ENCODE results near the gene C1QTNF8.

The C1QTNF8 gene

GRCh38 chr16:1106659-1107058, 10.6 kb upstream of the C1QTNF8 start:
- no peak overlapping the region for H3K27ac ChIP-seq
- peak; percentile 19; the same call in 1 of the 2 replicates for TF ChIP-seq CTCF (conservative IDR thresholded peaks at IDR 0.05)

GRCh38 chr16:1105888-1106620, 10.0 kb upstream of the C1QTNF8 start:
- peak; percentile 75 for TF ChIP-seq CTCF (conservative IDR thresholded peaks at IDR 0.05)
- no peak overlapping the region for H3K27ac ChIP-seq

GRCh38 chr16:1103636-1103980, 7.6 kb upstream of the C1QTNF8 start:
- peak overlapping the region; percentile 44; the same call in 1 of the 2 replicates for H3K27ac ChIP-seq
- no peak for TF ChIP-seq CTCF (conservative IDR thresholded peaks at IDR 0.05)

- H3K27ac ChIP-seq, result peak overlapping the region; percentile 44; the same call in 1 of the 2 replicates
- TF ChIP-seq CTCF (conservative IDR thresholded peaks at IDR 0.05), result peak; percentile 70
These were observed 7.0 kb upstream of the C1QTNF8 start for GRCh38 chr16:1102921-1103635.

DNA sequence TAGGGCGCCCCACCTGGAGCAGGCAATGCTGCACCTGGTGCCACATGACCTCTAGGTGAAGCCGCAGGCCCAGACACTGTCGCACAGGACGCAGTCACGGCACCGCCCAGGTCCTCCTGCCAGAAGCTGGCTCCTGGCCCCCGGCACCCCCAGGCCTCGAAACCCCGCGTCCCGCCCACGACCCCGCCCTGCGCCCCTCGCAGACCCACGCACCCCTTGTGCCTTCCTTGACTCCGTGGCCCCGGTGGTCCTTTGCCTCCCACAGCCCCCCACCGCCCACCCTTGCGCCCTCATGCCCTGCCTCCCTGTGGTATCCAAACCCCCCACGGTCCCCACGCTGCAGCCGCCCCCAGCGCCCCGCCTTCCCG, 6.3 kb upstream of the C1QTNF8 start:
- no peak overlapping the region for H3K27ac ChIP-seq
- no peak for TF ChIP-seq CTCF (conservative IDR thresholded peaks at IDR 0.05)

DNA sequence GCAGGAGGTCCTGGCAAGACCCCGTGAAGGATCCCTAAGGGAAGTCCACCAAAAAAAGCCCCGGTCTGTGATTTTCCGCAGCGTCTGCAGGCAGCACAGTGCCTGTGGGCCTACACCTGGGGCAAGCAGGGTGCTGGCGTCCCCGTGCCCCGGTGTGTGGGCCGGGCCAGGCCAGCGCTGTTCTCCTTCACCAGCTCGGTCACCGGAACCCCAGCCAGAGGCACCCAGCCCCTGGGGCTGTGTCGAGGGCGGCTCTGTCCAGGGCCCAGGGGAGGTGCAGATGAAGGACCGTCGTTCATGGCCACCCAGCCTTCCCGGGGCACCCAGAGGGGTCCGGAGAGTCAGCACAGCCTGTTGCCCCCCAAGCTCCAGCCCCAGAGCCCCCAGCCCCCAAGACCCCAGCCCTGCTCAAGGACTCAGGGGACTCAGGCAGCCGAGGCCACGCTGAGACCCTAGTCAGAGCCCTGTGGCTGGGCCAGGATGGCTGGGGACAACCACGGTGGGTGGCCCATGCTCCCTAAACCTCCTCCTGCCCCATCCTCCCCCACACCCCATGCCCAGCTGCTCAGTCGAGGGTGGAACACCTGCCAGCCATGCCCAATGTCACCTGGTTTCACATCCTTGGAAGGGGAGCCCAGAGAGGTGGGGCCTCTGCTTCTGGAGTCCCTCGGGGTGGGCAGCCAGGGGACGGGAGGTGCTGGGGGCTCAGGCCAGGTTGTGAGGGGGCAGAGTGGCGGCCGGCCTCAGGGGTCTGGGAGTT, 5.7 kb upstream of the C1QTNF8 start:
- TF ChIP-seq CTCF (conservative IDR thresholded peaks at IDR 0.05), result no peak
- H3K27ac ChIP-seq, result no peak overlapping the region

- no peak overlapping the region for H3K27ac ChIP-seq
- no peak for TF ChIP-seq CTCF (conservative IDR thresholded peaks at IDR 0.05)
These were observed 5.1 kb upstream of the C1QTNF8 start for GRCh38 chr16:1101133-1101532.

Data from VCaP (cell line).